Neuronal stem cell (in vitro differentiated cells): ENCODE results near the gene OLFML2A.
A peak's percentile ranks its signal among the peaks of the same experiment; 100 is the strongest.

ENCODE experiments used
- DNase-seq: peaks from one replicate; pipeline ENCODE4 v3.0.0-alpha.2; 2013; ENCODE audit warnings: low spot score
- H2AFZ ChIP-seq: one replicate; pipeline ENCODE4 v1.6.1; 2013; ENCODE audit warnings: mild to moderate bottlenecking, low read length, inconsistent platforms
- H2AK5ac ChIP-seq: 2 replicates; pipeline ENCODE4 v1.6.1; 2013; ENCODE audit warnings: low read depth, mild to moderate bottlenecking, inconsistent platforms, low read length, moderate library complexity, mixed read lengths
- H2BK120ac ChIP-seq: 2 replicates; pipeline ENCODE4 v1.6.1; 2013; ENCODE audit warnings: low read depth, mild to moderate bottlenecking, inconsistent platforms, low read length, moderate library complexity, mixed read lengths
- H2BK12ac ChIP-seq: one replicate; pipeline ENCODE4 v1.6.1; 2013; ENCODE audit warnings: low read length, inconsistent platforms
- H2BK15ac ChIP-seq: 2 replicates; pipeline ENCODE4 v1.6.1; 2013; ENCODE audit warnings: mild to moderate bottlenecking, low read length, inconsistent platforms, mixed read lengths
- H2BK5ac ChIP-seq: one replicate; pipeline ENCODE4 v1.6.1; 2013; ENCODE audit warnings: inconsistent platforms, mild to moderate bottlenecking, low read length, moderate library complexity
- H3K14ac ChIP-seq: one replicate; pipeline ENCODE4 v1.6.1; 2013; ENCODE audit warnings: low read length, inconsistent platforms
- H3K18ac ChIP-seq: 2 replicates; pipeline ENCODE4 v1.6.1; 2013; ENCODE audit warnings: low read length, inconsistent platforms
- H3K23ac ChIP-seq: 2 replicates; pipeline ENCODE4 v1.6.1; 2013; ENCODE audit warnings: low read depth, mild to moderate bottlenecking, mixed read lengths, low read length, inconsistent platforms; ENCODE audit not compliant: poor library complexity
- H3K27ac ChIP-seq: replicated peaks from 3 replicates; pipeline ENCODE4 v1.5.1; 2013; ENCODE audit warnings: low read length, inconsistent platforms
- H3K27me3 ChIP-seq, 3 experiments: 2 replicates each; pipeline ENCODE4 v1.6.1; 2013; ENCODE audit warnings: low read length in 3 of 3, mild to moderate bottlenecking in 2 of 3, inconsistent platforms in 1 of 3, low read depth in 1 of 3, mixed read lengths in 1 of 3, moderate library complexity in 1 of 3; ENCODE audit not compliant: control insufficient read depth in 3 of 3, insufficient read depth in 3 of 3
- H3K36me3 ChIP-seq, 2 donors: replicated peaks in 1 of 2; 2 replicates each; pipeline ENCODE4 v1.6.1; 2013; ENCODE audit warnings: low read length in 2 of 2; ENCODE audit not compliant: control insufficient read depth in 2 of 2, insufficient read depth in 2 of 2
- H3K4ac ChIP-seq: 2 replicates; pipeline ENCODE4 v1.6.1; 2013; ENCODE audit warnings: inconsistent platforms, mild to moderate bottlenecking, low read length, moderate library complexity
- H3K4me1 ChIP-seq, 2 donors: 1 replicate in 1 of 2; 2 replicates in 1 of 2; pipeline ENCODE4 v1.6.1; 2013; ENCODE audit warnings: low read length in 2 of 2, low read depth in 1 of 2; ENCODE audit not compliant: control insufficient read depth in 2 of 2, insufficient read depth in 1 of 2
- H3K4me2 ChIP-seq: one replicate; pipeline ENCODE4 v1.6.1; 2013; ENCODE audit warnings: mild to moderate bottlenecking, low read length, inconsistent platforms; ENCODE audit not compliant: insufficient read depth, poor library complexity, severe bottlenecking
- H3K4me3 ChIP-seq, 2 donors: 2 replicates each; pipeline ENCODE4 v1.5.1; 2013; ENCODE audit warnings: low read length in 2 of 2, mild to moderate bottlenecking in 2 of 2, inconsistent platforms in 1 of 2, moderate library complexity in 1 of 2
- H3K79me1 ChIP-seq: one replicate; pipeline ENCODE4 v1.6.1; 2013; ENCODE audit warnings: low read depth, mild to moderate bottlenecking, inconsistent platforms, low read length, moderate library complexity
- H3K9ac ChIP-seq: one replicate; pipeline ENCODE4 v1.6.1; 2013; ENCODE audit warnings: mild to moderate bottlenecking, low read depth, low read length, inconsistent platforms; ENCODE audit not compliant: poor library complexity
- H3K9me3 ChIP-seq, 2 donors: replicated peaks in 1 of 2; 2 replicates each; pipeline versions ENCODE3 to v1.6.1; 2013; ENCODE audit warnings: low read length in 2 of 2, mild to moderate bottlenecking in 2 of 2, inconsistent platforms in 1 of 2, low read depth in 1 of 2, mixed read lengths in 1 of 2, moderate library complexity in 1 of 2; ENCODE audit not compliant: control insufficient read depth in 2 of 2, insufficient read depth in 1 of 2
- H4K8ac ChIP-seq: one replicate; pipeline ENCODE4 v1.6.1; 2013; ENCODE audit warnings: low read depth, mild to moderate bottlenecking, inconsistent platforms, low read length, moderate library complexity
- H4K91ac ChIP-seq: one replicate; pipeline ENCODE4 v1.6.1; 2013; ENCODE audit warnings: low read length, low read depth, mild to moderate bottlenecking, inconsistent platforms; ENCODE audit not compliant: poor library complexity
- WGBS, 2 donors: extraction: QIAGEN DNeasy Blood & Tissue Kit; methylation state at CpG; one replicate each; pipeline ENCODE4 v1.1.7; 2013; ENCODE audit warnings: missing lambda C conversion rate in 2 of 2, mixed read lengths in 1 of 2; ENCODE audit not compliant: insufficient read length in 2 of 2, insufficient replicate concordance in 1 of 2; ENCODE audit errors: extremely low coverage in 2 of 2; 5-methylcytosine and 5-hydroxymethylcytosine counted together

OLFML2A gene

DNA sequence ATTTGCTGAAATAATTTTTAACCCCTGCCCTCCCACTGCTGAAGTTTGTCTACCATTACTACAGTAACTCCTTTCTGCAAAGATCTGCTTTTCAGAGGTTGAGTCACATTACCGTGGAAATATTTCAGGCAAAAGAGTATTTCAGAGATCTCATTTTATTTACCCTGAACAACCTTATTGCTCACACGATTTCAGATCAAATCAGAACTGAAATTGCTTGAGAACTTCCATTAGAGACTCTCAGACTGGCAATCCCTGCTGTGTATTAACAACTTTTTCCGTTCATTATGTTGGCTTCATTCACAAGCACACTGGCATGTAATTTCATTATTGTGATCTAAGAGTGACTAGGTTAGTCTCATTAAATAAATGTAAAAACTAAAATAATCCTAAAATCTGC, 21.9 kb upstream of the OLFML2A start:
- Histone ChIP-seq H3K9ac (no peak overlapping the region), H3K4me1 (peaks cover 14 to 35% of the 10 kb centered on the region in 2 donors), H3K36me3 (no peaks in the 10 kb centered on the region), H3K4me3 (no peak overlapping the region), H3K23ac (no peak overlapping the region), H3K14ac (no peak overlapping the region), H3K79me1 (no peaks in the 10 kb centered on the region), H3K27ac (no peak overlapping the region), H2AFZ (no peak overlapping the region), H3K18ac (no peak overlapping the region), H2BK120ac (no peak overlapping the region), H4K91ac (no peak overlapping the region), H4K8ac (no peak overlapping the region), H3K27me3 (no peaks in the 10 kb centered on the region), H2AK5ac (no peak overlapping the region), H3K9me3 (peaks cover 0 to 2% of the 10 kb centered on the region in 2 donors), H3K4me2 (no peak overlapping the region), H2BK5ac (no peak overlapping the region), H3K4ac (no peak overlapping the region), H2BK12ac (no peak overlapping the region), H2BK15ac (no peak overlapping the region)
- DNase-seq, result no peak
- no CpG with 5 or more reads among the region's 3 CpGs for WGBS, 2 donors

DNA sequence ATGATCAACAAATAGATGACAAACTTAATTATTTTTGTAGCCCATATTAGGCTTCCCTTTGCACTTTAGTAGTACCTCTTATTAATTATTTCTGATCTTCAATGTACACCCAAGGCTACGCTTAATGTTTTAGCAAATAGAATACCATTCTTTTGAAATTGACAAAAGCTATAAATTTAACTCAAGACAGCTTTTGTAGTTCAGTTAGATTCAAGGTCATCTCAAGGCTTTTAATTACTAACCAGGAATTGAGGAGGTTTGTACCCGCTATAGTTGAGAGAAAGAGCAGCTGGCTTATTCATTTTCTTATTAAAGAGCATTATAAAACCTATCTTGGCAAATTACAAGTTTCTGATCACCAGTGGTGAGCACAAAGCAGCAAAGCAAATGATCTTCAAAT, 20.9 kb upstream of the OLFML2A start:
- no peak for DNase-seq
- Histone ChIP-seq H3K27ac (no peak overlapping the region), H3K36me3 (no peaks in the 10 kb centered on the region), H3K9me3 (no peaks in the 10 kb centered on the region), H2AK5ac (no peak overlapping the region), H2BK5ac (no peak overlapping the region), H3K4ac (no peak overlapping the region), H3K4me2 (no peak overlapping the region), H4K8ac (no peak overlapping the region), H4K91ac (no peak overlapping the region), H3K4me1 (peaks cover 17 to 39% of the 10 kb centered on the region in 2 donors), H2BK120ac (no peak overlapping the region), H3K4me3 (no peak overlapping the region), H3K14ac (no peak overlapping the region), H3K27me3 (no peaks in the 10 kb centered on the region), H3K9ac (no peak overlapping the region), H3K79me1 (no peaks in the 10 kb centered on the region), H2AFZ (no peak overlapping the region), H3K23ac (no peak overlapping the region), H3K18ac (no peak overlapping the region), H2BK12ac (no peak overlapping the region), H2BK15ac (no peak overlapping the region)
- WGBS, 2 donors, result no CpG with 5 or more reads among the region's 2 CpGs

DNA sequence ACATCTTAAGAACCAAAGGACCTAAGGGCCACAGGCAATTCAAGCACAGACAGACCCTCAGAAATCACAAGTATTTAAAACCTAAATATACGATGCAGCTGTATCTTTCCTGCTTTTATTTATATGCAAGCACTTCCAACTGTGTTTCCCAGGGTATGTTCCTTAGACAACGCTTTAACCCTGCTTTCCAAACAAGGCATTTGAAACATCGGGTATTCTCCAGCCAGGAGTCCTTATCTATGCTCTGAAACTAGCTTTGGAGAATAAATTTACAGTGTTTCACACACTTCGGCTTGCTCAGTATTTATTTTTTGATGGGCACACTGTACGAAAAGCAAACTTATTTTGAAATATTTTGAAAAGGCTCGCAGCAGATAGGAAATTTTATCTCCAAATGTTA, 19.3 kb upstream of the OLFML2A start:
- no peak overlapping the region for H2BK5ac ChIP-seq
- no CpG with 5 or more reads among the region's 6 CpGs for WGBS, 2 donors

DNA sequence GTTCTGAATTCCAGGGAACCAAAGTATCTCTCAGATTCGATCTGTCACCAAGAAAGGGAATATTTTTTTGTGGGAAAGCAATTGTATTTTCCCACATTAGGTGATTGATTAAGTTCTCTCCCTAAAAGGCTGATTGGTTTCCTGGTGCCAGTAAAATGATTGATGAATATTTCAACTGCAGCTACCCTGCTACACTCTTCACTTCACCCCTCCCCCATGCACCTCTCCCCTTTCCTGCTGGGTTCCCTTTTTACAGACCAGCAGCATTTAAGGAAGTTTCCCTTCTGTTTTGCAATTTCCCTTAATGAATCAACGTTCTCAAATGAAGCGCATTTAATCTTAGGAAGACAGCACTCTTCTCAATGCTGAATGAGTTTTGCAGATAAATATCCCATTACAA, 18.9 kb upstream of the OLFML2A start:
- H2AK5ac ChIP-seq, result no peak overlapping the region
- H2BK15ac ChIP-seq, result no peak overlapping the region
- H2BK120ac ChIP-seq, result no peak overlapping the region
- H3K27me3 ChIP-seq, result no peaks in the 10 kb centered on the region
- H3K9ac ChIP-seq, result no peak overlapping the region
- peak overlapping the region; percentile 60 for H3K27ac ChIP-seq
- H3K79me1 ChIP-seq, result no peaks in the 10 kb centered on the region
- no peak overlapping the region for H2BK12ac ChIP-seq
- H2AFZ ChIP-seq, result peak overlapping the region; percentile 61
- H3K18ac ChIP-seq, result no peak overlapping the region
- no peaks in the 10 kb centered on the region for H3K9me3 ChIP-seq
- H3K14ac ChIP-seq, result no peak overlapping the region
- no peak overlapping the region for H2BK5ac ChIP-seq
- peak overlapping the region; percentile 41 for H3K4me2 ChIP-seq
- WGBS, 2 donors, result no CpG with 5 or more reads among the region's 3 CpGs
- peak overlapping the region in 1 of 2 donors; percentile 31 for H3K4me3 ChIP-seq
- H3K36me3 ChIP-seq, result no peaks in the 10 kb centered on the region
- H4K91ac ChIP-seq, result no peak overlapping the region
- H3K4ac ChIP-seq, result no peak overlapping the region
- DNase-seq, result no peak
- H3K4me1 ChIP-seq, result peaks cover 17 to 39% of the 10 kb centered on the region in 2 donors
- H3K23ac ChIP-seq, result no peak overlapping the region
- H4K8ac ChIP-seq, result no peak overlapping the region

More for the DNA sequence above, 19.3 kb upstream of the OLFML2A start:
- no peak overlapping the region for H3K23ac ChIP-seq
- H3K9me3 ChIP-seq, result no peaks in the 10 kb centered on the region
- H3K14ac ChIP-seq, result no peak overlapping the region
- H3K4me2 ChIP-seq, result peak overlapping the region; percentile 41
- H2BK120ac ChIP-seq, result no peak overlapping the region
- no peak overlapping the region for H2BK15ac ChIP-seq
- no peak for DNase-seq
- no peak overlapping the region for H4K91ac ChIP-seq
- no peak overlapping the region for H3K18ac ChIP-seq
- peak overlapping the region; percentile 60 for H3K27ac ChIP-seq
- H3K4ac ChIP-seq, result no peak overlapping the region
- H4K8ac ChIP-seq, result no peak overlapping the region
- no peaks in the 10 kb centered on the region for H3K79me1 ChIP-seq
- H2BK12ac ChIP-seq, result no peak overlapping the region
- H3K4me1 ChIP-seq, result peaks cover 18 to 39% of the 10 kb centered on the region in 2 donors
- peak overlapping the region in 1 of 2 donors; percentile 31 for H3K4me3 ChIP-seq
- peak overlapping the region; percentile 61 for H2AFZ ChIP-seq
- H3K27me3 ChIP-seq, result no peaks in the 10 kb centered on the region
- H2AK5ac ChIP-seq, result no peak overlapping the region
- no peaks in the 10 kb centered on the region for H3K36me3 ChIP-seq
- no peak overlapping the region for H3K9ac ChIP-seq
